Activated effector memory CD4-positive, alpha-beta T cell treated with anti-CD3 and anti-CD28 coated beads, Interleukin-2, amount 50 U/mL, for 16 hours (primary cell): Measurements from ENCODE around the gene RALA.
"Not testable (repeated sequence)": the region's sequence is repeated elsewhere in the genome, so short reads cannot be mapped to it uniquely, and the experiment has no call there.

Experiments used
- DNase-seq: peaks from one replicate; pipeline ENCODE4 v3.0.0-alpha.2; 2020

RALA gene

DNA sequence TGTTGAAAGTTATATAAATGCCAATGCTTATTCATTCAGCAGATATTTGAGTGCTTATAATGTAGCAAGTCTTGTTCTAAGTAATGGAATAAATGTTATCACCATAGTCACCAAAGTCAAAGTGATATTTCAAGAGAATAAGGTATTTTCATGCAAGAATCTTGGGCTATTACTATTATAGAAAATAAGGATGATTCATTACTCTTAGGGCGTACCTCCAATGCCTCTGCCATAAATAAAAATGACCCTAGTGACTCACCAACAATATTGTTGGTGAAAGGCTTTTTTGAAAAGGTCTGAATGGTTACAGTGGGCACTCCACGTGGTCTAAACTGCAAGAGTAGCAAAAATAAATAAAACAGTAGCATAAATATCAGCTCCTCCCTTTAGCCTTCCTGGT lies 68.4 kb downstream of the RALA start:
- no peak for DNase-seq

GRCh38 chr7:39693086-39693485 lies 69.7 kb downstream of the RALA start:
- DNase-seq: not testable (repeated sequence)

DNA sequence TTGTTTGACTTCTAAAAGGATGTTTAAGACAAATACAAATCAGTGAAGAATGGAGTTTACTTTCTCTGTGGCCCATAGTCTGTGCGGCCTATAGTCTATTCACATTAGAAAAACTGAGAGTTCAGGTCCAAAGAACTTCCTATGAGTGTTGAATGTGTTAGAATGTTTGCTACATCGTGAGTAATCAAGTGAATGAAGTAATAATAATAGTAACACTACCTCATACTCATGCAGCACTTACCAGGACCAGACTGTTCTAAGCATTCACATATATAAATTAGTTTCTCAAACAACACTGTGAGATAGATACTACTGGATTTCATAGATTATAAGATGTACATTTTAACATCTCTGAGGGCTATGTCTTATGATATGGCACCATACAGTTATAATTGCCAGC lies 70.4 kb downstream of the RALA start:
- DNase-seq: no peak

GRCh38 chr7:39695852-39696586 lies 72.6 kb downstream of the RALA start:
- DNase-seq: no peak

- no peak for DNase-seq
Observed at GRCh38 chr7:39696631-39697030, 73.3 kb downstream of the RALA start.

- no peak for DNase-seq
Observed at GRCh38 chr7:39697483-39697882, 74.1 kb downstream of the RALA start.

GRCh38 chr7:39700165-39700564 lies 76.8 kb downstream of the RALA start:
- no peak for DNase-seq

DNA sequence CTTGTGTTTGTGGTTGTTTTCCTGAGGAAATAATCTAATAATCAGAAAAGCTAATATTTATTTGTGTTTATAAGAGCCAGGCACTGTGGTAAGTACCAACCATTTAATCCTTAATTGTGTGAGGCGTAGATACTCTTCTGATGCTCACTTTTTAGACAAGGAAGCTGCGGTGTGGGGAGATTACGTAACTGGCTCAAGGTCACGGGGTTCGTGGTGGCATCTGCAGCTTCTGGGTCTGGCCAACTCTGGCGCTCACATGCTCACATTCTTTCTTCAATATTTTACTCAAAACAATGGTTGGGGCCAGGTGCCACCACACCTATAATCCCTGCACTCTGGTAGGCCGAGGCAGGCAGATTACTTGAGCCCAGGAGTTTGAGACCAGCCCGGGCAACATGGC lies 77.6 kb downstream of the RALA start:
- DNase-seq: no peak

DNA sequence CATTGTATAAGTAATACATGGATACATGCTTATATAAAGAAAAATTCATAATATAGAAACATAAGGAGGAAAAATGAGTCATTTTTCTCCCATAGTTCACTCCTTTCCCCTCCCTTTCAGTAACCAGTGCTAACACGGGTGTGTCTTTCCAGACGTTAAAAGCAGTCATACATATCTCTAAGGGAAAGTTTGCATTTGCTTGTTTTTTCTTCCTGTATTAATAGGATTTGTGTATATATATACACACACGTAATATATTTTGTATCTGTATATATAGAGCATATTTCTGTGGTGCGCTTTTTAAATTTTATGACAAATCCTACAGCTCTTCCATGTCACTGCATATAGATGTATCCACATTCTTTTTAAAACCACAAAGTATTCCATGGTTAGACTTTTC lies 78.8 kb downstream of the RALA start:
- no peak for DNase-seq

DNA sequence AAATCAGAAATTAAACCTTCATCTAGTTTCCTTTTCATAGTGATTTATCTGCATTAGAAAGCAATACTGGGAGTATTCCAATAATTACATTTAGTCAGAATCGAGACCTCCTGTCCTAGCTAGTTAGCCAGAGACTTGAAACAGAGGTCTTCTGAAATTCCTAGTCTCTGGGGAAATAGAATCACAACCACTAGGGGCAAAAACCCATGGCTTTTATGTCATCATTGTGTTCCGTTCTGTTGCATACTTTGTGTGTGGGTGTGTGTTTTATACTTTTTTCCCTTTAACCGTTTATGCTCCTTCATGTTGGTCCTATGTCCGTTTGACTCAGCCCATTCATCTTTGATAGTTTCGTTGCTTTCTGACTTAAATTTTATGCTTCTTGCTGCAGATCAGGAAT lies 79.8 kb downstream of the RALA start:
- no peak for DNase-seq

GRCh38 chr7:39709029-39709428 lies 85.7 kb downstream of the RALA start:
- DNase-seq: no peak

DNA sequence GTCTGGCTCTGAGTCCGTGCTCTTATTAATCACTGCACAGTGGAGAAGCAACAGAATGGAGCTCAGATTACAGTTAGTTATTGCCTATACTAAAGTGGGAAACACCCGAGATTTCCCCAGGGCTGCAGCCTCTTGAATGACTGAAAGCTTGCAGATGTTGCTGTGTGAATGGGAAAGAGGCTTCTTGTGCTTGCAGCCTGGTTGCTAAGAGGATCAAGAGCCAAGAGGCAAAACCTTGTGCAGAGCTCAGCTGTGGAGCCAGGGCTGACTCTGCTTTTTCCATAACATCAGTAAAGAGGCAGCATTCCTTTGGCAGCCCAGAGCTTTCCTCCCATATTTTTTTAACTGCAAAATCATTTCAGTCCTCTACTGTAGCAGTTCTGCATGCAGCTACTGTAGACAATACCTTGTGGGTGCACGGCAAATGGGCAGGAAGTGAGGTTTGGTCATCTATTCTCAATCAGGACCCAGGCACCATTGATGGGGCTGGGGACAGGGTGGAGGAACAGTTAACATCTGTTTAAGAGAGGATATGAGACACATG lies 86.5 kb downstream of the RALA start:
- no peak for DNase-seq

- no peak for DNase-seq
Observed at GRCh38 chr7:39712751-39713150, 89.4 kb downstream of the RALA start.

- DNase-seq: no peak
Observed at GRCh38 chr7:39714447-39715091, 91.2 kb downstream of the RALA start.

GRCh38 chr7:39720586-39720985 lies 97.2 kb downstream of the RALA start:
- DNase-seq: no peak

- no peak for DNase-seq
Observed at GRCh38 chr7:39721345-39721744, 98.0 kb downstream of the RALA start.

DNA sequence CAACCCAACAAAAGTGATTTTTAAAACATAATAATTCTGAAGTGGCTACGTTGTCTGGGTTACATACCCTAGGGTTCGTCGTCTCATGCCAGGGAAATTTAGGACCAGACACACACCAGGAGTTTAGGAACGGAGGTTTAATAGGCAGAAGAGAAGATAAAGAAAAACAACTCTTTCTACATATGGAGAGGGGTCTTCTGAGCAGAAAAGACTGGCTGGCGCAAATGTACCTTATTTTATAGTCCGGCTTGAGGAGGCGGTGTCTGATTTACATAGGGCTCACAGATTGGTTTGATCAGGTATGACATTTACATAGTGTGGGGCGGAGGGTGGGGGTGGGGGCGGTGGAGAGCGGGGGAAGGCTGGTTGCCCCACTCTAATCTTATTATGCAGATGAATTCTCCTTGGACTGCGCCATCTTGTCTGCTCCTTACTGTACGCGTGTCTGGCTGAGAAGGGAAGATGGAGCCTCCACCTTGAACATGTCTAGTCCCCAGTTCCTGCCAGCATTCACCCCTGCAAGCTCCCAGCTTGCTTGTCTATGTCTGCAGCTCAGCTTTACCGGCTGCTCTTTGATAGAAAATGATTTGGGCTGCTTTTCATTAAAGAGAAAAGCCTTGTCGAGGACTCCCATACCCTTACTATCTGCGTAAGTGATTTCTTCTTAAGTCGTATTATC lies 98.7 kb downstream of the RALA start:
- DNase-seq: no peak

GRCh38 chr7:39727231-39728012 lies 104.0 kb downstream of the RALA start:
- no peak for DNase-seq

- DNase-seq: peak; percentile 99
Observed at GRCh38 chr7:39732837-39733804, 109.7 kb downstream of the RALA start.

DNA sequence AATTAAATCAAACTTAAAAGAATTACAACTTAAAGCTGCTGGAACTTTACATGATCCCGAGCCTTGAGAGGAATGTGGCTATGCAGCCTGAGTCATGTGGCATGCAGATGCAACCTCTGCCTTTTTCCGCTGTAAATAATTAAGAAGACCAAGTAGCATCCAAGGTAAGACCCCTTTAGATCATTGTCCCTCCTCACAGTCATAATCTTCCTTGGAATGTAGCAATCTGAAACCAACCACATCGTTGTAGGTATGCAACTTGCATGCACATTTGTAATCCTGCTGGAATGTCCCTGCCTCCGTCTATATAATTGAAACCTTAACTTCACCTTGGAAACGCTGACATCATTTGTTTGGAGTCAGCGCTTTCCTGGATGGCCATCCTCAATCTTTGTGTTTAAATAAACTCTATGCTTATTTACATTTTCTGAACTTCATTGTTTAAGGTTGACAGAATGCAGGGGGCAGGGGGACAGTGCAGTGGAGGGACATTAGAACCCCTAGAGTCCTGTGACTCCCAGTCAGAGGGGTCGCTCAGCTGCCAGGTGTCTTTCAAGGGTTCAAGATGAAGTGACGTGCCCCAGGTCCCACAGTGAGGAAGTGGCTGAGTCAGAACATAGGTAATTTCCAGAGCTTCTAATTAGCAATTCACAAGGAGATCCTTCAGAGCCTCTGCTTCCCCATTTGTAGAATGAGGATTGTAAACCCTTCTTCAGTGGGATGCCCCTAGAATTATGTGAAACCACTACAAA lies 110.7 kb downstream of the RALA start:
- DNase-seq: peak; percentile 71

GRCh38 chr7:39734633-39735004 lies 111.2 kb downstream of the RALA start:
- DNase-seq: no peak
